HG03469 (cell line): ENCODE results near the gene RGS12.
"Not testable (repeated sequence)": the region's sequence is repeated elsewhere in the genome, so short reads cannot be mapped to it uniquely, and the experiment has no call there.

Experiments
- ATAC-seq: cut with Tn5 transposase; IDR thresholded peaks from one replicate; pipeline ENCODE4 v1.9.1; 2021; ENCODE audit warnings: mild to moderate bottlenecking, moderate library complexity, moderate number of reproducible peaks; ENCODE audit not compliant: unreplicated experiment

Gene RGS12

DNA sequence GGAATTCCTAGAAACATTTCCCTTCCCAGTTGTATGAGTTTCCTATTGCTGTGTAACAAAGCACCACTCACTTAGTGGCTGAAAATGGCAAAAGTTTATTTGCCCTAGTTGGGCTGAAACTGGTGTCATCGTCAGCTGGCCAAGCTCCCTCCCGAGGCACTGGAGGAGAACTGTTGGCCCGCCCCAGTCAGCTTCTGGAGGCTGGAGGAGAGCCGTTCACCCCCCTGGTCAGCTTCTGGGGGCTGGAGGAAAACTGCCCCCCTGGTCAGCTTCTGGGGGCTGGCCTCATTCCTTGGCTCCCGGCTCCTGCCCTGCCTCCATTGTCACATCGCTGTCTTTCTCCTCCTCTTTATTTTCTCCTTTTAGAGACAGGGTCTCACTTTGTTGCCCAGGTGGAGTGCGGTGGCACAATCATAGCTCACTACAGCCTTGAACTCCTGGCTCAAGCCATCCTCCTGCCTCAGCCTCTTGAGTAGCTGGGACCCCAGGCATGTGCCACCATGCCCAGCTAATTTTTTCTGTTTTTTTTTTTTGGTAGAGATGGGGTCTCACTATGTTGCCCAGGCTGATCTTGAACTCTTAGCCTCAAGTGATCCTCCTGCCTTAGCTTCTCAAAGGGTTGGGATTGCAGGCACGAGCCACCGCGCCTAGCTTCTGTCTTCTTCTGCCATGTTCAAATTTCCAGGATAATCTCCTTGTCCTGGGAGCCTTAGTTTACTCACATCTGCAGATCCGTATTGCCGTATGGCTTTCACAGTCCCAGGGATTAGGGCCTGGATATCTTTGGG is 3.2 kb downstream of the RGS12 start:
- ATAC-seq: no peak

DNA sequence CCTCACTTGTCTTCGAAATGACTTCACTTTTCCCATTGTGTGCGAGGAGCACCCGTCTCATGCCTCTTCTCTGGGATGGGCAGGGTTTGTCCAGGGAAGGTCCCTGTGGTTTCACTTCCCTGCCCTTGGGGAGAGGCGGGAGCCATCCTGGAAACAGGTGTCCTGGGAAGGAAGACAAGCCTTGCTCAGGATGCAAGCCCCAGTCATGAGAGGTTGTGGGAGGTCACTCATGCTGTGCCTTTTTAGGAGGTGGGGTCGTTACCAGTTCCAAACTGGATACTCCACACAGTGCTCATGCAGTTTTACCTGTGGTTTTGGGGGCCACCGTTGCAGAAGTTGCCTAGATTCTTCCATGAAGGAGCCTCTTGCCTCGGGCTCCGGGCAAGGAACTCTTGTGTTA is 3.8 kb downstream of the RGS12 start:
- ATAC-seq: no peak

DNA sequence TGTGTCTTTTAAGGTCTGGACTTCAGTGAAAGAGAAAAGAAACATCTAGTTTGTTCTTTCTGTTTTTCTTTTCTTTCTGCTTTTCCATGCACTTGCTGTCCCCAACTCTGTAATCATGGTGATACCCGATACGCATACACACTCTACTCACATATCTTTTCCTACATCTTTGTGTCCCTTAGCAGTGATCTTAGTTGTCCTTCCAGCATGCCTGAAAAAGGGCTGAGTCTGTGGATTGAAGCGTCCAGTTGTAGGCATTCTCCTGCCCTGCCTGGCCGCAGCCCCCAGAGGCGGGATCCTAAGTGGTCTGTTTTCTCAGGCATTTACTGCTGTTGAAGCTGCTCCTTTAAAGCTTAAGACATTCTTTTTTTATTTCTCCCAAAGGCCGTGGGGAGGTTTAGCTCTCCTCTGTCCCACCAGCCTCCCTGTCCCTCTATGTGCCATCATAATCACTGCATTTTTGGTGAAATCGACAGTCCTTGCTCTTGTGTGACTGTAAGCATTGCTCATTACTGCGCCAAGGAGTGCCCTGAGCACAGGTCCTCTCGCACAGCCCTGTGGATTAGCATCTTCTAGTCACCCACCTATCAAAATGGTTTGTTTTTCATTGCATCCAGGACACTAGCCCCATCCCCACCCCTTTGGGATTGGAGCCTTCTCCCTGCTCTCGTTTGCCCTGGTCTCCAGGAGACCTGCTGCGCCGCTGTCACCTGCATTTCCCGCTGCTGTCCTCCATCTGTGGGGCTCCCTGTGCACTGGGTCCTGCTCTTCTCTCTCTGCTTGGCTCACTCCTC is 4.4 kb downstream of the RGS12 start:
- ATAC-seq: no peak

DNA sequence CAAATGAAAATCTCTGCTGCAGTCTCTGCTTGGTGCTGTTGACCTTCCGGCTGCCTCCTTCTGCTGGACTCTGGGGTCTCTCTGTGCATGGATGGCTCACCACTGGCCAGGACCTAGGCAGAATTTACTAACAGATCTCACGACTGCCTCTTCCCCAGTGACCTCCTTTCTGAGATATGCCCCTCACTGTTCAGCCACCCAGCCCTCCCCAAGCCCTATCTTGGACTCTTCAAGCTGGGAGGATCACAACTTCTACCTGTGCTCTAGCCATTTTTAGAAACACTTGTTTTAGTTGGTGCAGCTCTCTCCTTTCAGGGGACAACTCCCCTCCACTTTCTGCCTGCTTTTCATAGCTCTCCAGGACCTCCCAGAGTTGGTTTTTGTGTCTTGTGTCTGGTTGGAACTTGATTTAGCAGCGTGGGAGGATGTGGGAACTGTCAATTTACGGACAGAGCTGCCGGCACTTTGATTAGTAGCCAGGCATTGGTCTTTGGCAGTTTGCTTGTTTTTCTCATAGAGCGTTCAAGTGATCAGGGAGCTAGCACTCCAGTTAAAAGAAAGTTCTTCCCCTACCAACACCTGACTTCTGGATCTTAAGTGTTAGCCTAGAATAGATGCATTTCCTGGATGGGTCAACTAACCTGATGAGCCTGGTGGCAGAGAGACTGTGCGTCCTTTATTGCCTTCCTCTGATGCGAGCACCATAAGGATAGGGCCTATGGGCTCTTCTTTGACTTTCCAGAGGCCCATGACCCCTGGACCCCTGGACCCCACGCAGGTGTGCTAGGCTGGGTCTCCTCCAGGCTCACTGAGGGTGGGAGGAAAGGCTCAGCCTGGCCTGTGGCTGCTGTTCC is 6.5 kb downstream of the RGS12 start:
- no peak for ATAC-seq

DNA sequence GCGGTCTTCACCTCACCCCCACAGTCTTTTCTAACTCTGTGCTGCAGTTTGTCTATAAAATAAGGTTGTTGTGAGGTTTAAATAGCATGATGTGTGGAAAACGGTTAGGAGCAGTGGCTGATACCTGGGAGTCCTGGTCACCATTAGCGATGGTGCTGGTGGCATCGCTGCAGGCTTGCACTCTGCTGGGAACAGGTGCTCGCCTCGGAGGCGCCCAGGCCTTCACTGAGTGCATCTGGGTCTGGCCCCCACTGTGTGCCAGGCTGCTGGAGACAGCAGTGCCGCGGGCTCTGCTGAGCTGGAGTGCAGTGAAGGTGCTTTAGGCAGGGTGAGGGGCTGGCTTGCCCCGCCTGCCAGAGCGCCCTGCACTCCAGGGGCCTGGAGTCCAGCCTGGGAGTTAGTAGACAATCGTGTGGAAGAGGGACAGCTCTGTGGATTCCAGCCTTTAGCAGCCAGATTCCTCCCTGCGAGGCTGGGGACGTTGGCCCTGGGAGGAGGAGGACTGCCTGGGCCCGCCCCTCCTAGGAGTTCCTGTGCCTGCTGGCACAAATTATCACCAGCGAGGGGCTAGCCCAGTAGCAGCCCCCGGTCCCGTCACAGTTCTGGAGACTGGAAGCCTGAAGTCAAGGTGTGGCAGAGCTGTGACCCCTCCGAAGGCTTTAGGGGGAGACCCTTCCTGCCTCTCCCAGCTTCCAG is 7.3 kb downstream of the RGS12 start:
- no peak for ATAC-seq

DNA sequence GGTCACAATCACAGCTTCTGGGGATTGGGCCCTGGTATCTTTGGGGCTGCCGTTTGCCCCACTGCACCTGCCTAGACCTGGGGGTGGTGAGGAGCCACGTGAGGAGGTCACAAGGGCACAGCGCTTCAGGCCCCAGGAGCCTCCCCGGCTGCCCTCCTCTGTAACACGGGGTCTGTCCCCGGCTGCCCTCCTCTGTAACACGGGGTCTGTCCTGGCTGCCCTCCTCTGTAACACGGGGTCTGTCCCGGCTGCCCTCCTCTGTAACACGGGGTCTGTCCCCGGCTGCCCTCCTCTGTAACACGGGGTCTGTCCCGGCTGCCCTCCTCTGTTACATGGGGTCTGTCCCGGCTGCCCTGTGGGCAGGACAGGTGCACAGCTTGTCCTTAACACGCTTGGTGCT is 8.1 kb downstream of the RGS12 start:
- not testable (repeated sequence) for ATAC-seq

DNA sequence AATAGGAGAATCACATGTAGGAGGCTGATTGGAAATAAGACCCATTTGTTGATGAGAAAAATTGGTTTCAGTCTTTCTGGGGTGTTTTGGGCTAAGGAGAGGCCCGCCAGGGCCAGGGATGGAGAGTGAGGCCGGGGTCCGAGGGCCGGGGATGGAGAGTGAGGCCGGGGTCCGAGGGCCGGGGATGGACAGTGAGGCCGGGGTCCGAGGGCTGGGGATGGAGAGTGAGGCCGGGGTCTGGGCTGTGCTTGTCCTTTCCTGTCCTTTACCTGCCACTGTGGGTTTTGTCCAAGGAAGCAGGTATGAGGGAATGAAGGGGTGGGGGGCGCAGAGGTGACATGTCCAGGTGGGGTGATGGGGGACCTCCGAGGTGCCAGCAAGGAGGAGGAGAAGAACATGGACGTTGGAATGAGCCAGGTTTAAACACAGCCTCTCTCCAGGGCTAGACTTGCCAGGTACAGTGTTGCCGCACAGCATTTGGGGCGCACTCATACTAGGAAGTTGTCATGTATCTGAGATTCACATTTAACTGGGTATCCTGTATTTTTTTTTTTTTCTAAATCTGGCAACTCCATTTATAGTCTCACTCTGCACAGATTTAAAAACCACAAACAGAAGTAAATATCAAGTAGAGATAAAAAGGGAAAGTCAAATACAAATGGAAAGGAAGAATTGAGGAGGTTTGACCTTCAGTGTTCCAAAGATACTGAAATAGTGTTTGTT is 8.8 kb downstream of the RGS12 start:
- ATAC-seq: no peak

DNA sequence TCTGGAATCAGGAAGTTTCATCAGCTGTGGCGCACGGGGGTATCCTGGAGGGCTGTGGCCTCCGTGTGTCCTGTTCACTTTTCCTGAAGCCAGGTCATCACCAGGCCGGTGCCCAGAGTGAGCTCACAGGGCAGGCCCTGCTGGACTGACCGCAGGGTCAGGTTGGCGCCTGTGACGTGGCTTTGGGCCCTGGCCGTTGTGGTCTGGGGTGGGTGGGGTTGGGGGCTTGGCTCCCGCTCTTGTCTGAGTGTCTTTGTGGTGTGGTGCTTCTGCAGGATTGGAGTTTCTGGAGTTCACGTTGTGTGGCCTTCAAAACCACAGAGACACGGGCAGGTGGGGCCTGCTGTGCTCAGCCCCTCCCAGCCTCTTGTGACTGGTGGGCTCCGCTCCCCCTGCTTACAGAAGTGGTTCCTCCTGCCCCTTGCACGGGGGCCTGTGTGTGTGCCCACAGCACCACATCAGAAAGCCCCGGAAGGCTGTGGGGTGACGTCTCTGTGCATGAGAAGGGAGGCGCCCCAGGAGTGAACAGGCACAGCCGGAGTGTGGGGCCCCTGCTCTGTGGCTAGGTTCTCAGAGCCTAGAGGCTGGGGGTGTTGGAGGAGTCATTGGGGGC is 9.5 kb downstream of the RGS12 start:
- no peak for ATAC-seq

DNA sequence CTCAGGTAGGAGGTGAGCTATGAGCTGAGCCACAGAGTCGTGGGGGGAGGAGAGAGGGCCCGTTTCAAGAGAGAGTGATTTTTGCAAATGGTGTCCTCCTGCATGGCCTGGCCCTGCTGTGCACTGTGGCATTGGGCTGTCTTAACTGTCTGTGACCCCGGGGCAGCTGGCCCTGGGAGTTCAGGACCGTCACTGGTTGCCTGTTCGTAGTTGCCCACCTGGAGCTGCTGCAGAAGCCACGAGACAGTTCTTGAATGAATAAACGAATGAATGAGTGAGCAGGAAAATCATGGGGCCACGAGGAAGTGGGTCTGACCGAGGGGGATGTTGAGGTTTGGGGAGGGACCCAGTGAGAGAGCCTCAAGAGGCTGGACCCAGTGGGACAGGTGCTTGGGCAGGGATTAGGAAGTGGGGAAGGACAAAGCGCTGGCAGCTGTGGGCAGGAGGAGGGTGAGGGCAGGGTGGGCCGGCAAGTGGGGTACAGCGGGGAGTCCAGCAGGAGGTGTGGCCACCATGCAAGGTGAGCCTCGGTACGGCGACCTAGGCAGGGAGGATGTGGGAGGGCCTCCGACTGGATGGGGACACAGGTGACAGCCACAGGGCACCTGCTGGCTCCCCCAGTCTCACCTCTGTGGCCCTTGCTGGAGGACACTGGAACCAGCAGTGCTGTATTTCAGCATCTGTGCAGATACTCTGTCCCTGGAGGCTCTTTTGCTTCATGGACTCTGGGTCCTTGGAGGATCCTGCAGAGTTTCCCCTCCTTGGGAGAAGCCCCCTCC is 10.2 kb downstream of the RGS12 start:
- no peak for ATAC-seq

DNA sequence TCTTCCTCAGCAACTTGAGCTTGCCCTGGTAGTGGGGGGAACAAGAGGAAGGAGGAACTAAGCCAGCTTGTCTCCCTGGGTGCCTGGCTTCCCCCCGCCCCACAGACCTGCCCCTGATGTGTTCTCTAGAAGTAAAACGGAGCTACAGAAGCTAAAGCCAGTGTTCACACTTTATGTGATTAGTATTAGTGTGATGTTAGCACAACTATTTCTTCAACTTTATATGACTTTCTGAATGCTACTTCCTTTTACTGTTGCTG is 10.7 kb downstream of the RGS12 start:
- ATAC-seq: no peak

DNA sequence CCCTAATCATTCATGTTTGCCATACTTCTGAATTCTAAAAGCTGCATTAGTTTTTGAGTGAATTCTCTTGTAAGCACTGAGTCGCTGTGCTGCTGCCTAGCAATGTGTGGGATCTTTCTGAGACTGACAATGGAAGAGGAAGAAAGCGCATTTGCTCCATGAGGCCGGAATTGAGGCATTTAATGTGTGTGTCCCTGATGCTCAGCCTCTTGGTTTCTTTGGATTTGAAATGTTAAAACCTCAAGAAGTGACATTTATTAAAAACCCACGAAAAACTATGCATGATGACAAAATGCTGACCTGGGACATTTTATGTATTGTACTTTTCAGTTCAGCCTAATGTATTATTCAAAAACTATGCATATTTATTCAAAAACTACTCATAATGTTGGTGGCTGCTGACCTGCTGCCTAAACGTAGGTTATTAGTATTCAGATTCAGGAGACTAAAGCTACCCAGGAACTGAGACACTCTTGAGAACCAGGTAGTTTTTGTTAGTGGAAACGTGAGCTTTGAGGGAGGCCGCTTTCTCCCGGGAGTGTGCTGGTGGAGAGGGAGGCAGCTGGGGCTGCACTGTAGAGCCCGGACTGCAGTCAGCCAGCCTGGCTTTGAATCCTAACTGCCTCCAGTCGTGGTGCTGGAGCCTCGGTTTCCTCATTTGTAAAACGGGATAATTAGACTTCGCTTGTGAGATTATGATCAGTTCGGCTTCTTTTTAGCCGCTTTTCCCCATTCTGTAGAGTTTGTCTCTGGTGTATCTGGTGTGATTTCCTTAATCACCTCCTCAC is 11.3 kb downstream of the RGS12 start:
- no peak for ATAC-seq

DNA sequence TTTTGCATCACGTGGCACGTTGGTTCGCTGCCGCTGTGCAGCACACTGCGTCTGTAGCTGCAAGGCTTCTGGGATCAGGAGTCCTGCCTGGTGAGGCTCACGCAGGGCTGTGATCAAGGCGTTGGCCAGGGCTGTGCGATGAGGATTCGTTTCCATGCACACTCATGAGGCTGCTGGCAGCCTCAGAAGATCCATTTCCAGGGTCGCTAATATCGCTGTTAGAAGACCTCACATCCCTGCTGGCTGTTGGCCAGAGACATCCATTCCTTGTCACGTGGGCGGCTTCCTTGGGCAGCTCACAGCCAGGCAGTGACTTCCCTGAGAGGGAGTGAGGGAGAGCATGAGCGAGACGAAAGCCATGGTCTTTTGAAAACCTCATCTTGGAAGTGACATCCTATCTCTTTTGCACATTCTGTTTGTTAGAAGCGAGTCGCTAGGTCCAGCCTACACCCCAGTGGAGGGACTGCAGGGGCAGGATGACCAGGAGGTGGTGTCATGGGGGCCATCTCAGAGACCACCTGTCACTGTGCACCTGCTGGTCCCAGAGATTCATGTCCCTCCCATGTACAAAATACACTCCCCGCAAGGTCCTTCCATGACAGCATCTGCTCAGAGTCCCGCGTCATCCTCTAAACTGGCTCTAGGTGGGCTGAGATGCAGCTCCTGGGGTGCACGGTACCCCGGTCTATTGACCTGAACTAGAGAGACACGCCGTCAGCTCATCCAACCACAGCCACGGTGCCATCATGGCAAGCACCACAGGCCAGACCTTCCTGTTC is 12.2 kb downstream of the RGS12 start:
- ATAC-seq: no peak

DNA sequence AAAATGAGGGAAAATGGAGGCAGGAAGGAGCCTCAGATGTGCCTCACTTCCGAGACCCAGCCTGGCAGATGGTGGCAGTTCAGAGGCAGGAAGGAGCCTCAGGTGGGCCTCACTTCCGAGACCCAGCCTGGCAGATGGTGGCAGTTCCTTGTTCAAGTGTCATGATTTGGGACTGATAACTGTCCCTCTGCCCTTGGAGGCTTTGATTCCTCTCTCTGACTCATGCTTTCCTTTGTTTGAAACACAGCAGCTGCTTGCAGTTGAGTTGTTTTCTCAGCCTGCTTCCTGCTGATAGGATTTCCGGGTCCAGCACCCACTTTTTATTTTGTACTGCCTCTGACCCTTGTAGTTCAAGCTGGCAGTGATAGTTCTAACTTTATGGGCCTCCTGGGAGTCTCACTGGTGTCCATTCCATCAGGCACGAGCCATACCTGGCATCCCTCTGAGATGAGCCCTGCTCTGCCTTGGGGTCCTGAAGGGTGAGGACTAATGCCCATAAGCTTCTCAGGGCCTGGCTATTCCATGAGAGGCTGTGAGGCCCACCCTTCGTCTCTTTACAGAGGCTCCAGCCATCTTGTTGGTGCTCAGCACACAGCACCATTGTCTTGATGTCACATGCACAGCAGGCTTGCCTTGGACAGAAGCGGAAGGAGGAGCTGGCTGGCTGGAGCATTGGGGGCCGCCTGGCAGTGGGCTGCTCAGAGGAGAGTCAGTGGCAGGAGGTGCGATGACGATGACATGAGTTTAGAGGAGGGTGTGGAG is 13.0 kb downstream of the RGS12 start:
- no peak for ATAC-seq

DNA sequence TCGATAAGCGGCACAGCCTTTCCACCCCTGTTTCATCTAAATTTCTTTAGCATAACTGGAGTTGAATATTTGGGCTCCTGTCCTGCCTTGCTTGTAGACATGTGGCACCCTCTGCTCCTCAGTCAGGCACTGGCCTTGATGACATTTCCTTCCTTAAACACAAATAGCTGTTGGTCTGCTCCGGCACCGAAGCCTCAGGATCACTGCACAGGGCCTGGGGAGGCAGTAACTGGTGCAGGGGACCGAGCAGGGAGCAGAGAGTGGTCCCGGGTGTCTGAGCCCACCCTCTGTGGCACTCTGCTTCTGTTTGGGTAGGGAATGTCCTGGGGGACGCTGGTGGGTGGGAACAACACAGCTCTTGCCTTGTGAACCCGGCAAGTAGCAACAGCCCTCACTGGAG is 13.6 kb downstream of the RGS12 start:
- ATAC-seq: no peak

DNA sequence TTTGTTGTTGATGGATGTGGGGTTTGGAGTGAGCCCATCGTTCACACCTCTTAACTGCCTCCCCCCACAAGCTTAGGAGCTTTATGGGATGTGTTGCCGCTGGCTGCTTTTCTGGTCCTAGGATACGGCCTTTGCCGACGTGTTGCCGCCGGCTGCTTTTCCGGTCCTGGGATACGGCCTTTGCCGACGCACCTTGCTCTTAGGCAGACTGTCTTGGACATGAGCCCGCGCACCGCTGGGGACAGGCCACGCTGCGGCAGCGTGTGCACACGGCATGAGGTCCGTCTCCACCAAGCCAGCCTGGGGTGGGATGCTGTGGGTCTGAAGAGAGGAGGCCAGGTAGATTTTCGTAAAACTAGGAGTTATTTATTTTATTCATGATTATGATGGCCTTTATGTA is 14.2 kb downstream of the RGS12 start:
- no peak for ATAC-seq

DNA sequence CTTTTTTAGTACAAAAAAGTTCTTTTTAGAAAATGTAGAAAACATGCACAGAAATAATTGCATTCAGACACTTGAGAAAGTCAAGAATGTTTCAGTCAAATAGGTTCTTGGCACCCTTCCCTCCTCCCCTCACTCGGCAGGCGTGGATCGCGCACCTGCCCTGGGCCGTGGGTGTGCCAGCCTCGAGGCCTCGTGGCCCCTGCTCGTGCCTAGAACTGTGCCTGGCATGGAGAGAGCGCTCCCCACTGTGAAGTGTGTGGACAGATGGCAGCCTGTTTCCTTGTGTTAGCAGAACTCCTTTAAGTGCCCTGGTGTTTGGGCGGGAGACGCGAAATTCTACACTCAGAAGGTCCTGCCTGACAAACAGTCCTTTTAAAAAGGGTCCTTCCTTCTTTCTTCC is 14.7 kb downstream of the RGS12 start:
- ATAC-seq: no peak
